Tongue (tissue), 2 donors: ENCODE data around the gene CAST. TPM values are rescaled to one million over a fixed set of nuclear protein-coding genes. Genes with fewer than 3 reads are reported as not detected.
"Not testable (repeated sequence)": the region's sequence is repeated elsewhere in the genome, so short reads cannot be mapped to it uniquely, and the experiment has no call there.

Experiments
- DNase-seq: peaks from one replicate; pipeline ENCODE4 v3.0.0-alpha.2; 2015
- total RNA-seq: library from RNA; depleted of rRNA; stranded (reverse); fragments of >200 nt; gene quantifications from one replicate; pipeline ENCODE4 v1.2.3, GENCODE V29; 2014

Gene CAST, protein sequence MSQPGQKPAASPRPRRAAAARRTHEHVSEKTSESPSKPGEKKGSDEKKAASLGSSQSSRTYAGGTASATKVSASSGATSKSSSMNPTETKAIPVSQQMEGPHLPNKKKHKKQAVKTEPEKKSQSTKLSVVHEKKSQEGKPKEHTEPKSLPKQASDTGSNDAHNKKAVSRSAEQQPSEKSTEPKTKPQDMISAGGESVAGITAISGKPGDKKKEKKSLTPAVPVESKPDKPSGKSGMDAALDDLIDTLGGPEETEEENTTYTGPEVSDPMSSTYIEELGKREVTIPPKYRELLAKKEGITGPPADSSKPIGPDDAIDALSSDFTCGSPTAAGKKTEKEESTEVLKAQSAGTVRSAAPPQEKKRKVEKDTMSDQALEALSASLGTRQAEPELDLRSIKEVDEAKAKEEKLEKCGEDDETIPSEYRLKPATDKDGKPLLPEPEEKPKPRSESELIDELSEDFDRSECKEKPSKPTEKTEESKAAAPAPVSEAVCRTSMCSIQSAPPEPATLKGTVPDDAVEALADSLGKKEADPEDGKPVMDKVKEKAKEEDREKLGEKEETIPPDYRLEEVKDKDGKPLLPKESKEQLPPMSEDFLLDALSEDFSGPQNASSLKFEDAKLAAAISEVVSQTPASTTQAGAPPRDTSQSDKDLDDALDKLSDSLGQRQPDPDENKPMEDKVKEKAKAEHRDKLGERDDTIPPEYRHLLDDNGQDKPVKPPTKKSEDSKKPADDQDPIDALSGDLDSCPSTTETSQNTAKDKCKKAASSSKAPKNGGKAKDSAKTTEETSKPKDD
- total RNA-seq = 223 TPM

GRCh38 chr5:96661855-96662724 lies at the start of gene CAST:
Gene CAST, plus strand, starts transcription at chr5:96662376. Its CDS starts 47 bp downstream, at chr5:96662423.
- DNase-seq = peak; percentile 85

GRCh38 chr5:96614110-96614691 lies 48.0 kb upstream of the CAST start:
- peak; percentile 88 for DNase-seq

DNA sequence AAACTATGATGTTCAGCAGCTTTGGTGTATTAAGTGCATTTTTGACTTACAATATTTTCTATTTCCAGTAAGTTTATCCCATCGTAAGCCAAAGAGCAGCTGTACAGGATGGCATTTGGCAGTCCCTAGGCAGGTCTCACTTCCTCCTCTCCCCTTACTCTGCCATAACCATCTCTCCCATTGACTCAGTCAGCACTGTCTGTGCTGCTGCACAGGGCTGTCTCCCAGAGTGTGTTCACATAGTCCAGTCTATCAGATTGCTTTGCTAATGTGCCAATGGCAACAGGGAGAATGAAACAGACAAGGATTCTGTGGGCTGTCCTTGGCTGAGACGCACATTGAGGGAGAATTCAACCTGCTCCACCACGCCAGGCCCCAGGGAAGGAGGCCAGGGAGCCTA lies 47.0 kb upstream of the CAST start:
- DNase-seq = no peak

GRCh38 chr5:96616801-96617200 lies 45.4 kb upstream of the CAST start:
- no peak for DNase-seq

- not testable (repeated sequence) for DNase-seq
Measured at GRCh38 chr5:96618311-96619016, 43.7 kb upstream of the CAST start.

DNA sequence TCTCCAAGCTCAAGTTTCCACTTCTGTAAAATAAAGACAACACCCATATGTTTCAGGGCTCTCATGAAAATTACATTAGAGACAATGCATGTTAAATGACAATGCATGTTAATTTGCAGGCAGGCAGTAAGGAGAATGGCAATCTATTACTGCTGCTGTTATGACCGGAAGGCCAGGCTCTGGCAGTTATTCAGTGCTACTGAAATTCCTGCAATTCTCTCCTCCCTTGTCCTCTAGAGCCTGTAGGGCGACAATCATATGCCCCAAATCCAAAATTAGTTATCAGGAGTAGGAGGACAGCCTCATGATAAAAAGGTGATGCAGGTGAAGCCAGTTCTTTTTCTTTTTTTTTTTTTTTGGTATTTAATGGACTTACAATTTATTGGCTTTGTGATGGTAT lies 42.2 kb upstream of the CAST start:
- DNase-seq = no peak

DNA sequence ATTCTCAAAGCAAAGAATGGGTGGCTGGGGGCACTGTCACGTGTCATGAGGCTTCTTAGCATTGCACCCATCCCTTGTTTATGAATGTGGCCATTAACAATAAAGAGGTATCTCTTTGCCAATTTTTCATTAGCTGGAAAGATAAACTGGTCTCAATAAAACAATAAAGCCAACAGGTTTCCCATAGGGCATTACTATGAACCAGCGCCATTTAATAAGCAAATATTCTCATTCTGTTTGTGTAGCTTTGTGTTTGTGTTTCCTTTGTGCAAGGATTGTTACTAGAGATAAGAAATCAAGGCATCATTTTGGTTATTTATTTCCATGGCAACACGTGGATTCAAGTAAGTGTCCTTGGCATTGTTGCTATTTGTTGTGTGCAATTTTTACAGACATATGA lies 37.6 kb upstream of the CAST start:
- no peak for DNase-seq

GRCh38 chr5:96625365-96625764 lies 36.8 kb upstream of the CAST start:
- DNase-seq = no peak

GRCh38 chr5:96626956-96627355 lies 35.2 kb upstream of the CAST start:
- no peak for DNase-seq

DNA sequence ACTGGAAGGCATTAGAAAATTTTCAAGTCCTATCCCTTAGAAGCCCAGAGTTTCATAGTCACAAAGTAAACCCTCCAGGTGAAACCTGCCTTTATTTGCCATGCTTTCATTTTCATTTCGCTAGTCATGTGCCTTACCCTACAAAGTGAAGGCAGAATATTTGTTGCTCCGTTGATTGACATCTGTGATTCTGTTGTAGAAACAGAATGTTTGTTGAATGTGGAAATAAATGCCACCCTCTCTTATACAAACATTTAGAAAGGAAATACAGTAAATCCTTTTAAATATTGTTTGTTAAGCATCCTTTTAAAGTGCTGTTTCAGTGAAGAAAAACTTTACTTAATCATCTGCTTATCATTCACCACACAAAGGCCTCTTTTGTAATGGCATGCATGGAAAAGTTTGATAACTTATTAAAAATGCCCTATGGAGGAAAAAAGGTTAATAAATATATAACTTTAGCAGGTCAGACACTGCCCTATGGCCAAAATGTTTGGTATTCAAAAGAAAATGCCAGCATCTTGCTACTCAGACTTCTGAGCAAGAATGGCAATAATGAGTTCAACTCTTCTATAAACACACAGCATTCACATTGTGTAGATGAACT lies 34.3 kb upstream of the CAST start:
- peak; percentile 29 for DNase-seq

- DNase-seq = no peak
Measured at GRCh38 chr5:96628406-96628805, 33.8 kb upstream of the CAST start.

- DNase-seq = peak; percentile 57
Measured at GRCh38 chr5:96629774-96630173, 32.4 kb upstream of the CAST start.

DNA sequence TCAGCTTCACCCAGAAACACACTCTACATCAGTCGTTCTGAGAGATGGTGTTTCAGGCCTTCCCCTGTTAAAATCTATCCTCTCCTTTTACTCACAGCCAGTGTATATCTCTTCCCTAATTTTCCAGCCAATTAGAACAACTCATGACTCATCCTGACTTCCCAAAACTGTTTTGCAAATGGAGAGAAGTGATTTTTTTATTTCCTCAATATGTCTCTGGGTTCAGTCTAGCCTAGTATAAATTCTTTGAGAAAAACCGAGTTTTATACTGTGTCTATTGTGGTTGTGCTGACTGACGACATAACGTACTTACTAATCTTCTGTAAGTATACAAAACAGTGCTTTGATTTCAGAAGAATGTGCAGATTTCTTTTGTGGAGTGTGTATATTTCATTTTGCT lies 28.4 kb upstream of the CAST start:
- no peak for DNase-seq

- no peak for DNase-seq
Measured at GRCh38 chr5:96634881-96635280, 27.3 kb upstream of the CAST start.

GRCh38 chr5:96636046-96636445 lies 26.1 kb upstream of the CAST start:
- DNase-seq = no peak

DNA sequence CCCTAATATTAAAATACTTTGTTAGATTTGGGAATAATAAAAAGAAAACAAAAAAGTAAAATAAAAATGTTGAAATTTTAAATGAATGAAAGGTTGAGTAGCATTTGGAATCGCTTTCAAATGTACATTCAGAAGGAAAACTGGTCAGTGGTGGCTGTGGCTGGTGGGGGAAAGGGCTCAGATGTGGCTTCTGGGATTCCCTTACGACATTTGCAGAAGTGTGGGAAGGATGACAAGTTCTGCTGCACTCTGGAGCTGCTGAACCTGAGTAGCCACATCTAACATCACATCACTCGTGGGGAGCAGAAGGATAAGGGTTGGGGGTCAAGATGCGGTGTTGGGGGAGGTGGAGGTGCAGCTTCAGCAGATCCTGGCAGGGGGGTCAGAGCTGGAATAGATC lies 25.6 kb upstream of the CAST start:
- DNase-seq = no peak

DNA sequence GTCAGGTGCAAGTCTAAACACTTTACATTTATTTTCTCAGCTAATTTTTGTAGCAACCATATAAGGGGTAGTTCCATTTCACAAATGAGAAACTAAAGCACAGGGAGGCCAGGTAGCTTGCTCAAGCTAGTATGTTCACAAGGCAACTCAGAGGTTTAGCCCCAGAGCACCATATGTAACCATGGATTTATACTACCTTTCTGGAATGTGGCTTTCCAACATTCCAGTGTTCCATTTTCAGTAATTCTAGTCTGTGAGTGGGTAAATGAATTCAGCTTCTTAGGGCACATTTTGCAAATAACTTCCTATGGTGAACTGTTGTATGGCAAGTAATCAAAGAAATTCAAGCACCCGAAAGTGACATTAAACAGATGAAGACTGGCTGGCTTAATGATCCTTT lies 25.0 kb upstream of the CAST start:
- DNase-seq = no peak

GRCh38 chr5:96638561-96638960 lies 23.6 kb upstream of the CAST start:
- DNase-seq = no peak

GRCh38 chr5:96640696-96641095 lies 21.5 kb upstream of the CAST start:
- peak; percentile 70 for DNase-seq

DNA sequence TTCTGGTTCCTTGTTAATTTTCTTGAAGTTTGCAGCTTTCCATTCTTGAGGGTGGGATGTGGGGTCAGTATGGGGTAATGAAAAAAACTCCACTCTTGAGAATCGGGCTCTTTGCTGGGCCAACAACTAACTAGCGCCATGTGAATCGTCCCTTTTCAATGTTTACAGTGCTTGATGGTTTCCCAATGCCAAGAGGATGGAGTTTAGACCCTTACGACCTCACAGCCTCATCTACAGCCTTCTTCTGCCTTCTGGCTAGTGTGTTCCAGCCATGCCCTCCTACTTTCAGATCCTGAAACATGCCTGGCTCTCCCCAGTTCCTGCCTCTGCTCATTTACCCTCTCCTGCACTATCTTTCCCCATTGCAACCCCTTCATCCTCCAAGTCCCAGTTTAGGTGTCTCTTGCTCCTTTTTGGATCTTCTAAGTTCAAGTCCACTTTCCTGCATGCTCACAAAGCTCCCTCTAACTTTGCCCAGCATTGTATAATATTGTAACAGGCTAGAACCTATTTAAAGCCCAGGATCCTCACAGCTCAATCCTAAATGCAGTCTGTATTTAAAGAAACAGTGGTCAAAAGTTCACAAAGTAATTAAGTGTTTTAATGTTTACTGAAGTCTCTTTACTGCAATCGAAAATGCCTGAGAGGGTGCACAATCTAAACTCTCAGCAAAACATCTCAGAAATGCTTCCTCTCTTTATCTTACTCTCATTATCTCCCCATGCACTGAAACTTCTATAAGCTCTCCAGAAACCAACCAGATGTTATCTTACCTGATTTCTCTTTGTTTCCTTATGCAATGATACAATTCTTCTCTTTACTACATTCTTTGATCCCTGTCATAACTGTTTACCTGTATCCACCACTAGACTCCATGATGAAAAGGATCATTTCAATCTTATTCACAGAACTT lies 20.6 kb upstream of the CAST start:
- no peak for DNase-seq
